DMS114 treated with DMSO at 0.1 percent for 48 hours (cell line): Measurements from ENCODE around the gene SPANXN4.

ENCODE experiments used
- DNase-seq: peaks from one replicate; lab custom pipeline; 2025; ENCODE audit not compliant: unreplicated experiment; lab: John Stamatoyannopoulos, UW

The SPANXN4 gene, protein sequence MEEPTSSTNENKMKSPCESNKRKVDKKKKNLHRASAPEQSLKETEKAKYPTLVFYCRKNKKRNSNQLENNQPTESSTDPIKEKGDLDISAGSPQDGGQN

DNA sequence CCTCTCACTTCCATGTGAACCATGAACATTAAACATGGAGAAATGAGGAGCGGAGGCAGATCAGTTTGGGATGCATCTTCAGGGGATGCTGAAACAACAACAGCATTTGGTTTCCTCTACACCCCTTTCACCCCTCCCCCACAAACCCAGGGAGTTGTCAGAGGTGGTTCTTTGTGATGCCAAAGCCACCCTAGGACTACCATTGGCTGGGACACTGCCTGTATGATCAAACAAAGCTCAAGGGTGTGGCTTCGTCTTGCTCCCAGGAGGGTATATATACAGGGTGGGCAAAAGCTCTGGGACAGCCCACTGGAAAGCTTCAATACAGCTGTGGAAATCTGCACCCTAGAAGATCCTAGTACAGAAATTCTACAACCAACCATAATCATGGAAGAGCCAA, at the start of gene SPANXN4:
TSS of gene SPANXN4 (plus strand) at position 301 of the 400 bp plus-strand sequence. CDS start at position 388, 87 bp downstream.
- DNase-seq = no peak

DNA sequence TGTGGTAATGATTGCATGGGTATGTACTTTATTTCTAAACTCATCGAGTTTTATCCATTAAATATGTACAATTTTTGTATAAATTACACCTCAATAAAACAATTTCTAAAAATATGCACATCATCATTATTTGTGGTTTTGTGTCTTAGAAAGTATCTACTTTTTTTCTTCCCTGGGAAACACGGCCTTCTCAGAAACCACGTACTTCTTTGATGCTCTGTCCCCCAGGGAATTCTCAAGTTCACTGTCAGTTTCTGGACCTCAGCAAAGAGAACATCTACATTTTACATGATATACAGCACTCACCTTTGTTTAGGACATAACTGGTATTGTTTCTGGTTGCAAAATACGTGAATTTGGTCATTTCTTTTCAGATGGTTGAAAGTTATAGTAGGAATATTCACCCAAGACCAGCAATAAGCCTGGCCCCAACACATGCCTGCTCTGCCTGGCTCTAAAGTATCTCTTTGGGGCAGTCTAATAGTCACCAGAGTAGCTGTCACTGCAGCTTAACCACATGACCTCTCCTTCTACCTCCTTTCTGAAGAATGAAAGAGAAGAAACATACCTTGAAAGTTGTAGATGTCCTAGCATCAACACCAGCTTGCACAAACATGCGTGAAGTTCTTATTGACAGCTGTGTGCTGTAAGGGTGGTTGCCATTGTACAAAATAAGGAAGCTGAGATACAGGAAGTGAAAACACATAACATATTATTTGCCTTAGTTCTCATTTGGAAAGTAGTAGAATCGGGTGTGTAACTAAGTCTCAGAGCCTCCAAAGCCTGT, 48.4 kb upstream of the SPANXN4 start:
- DNase-seq = no peak

DNA sequence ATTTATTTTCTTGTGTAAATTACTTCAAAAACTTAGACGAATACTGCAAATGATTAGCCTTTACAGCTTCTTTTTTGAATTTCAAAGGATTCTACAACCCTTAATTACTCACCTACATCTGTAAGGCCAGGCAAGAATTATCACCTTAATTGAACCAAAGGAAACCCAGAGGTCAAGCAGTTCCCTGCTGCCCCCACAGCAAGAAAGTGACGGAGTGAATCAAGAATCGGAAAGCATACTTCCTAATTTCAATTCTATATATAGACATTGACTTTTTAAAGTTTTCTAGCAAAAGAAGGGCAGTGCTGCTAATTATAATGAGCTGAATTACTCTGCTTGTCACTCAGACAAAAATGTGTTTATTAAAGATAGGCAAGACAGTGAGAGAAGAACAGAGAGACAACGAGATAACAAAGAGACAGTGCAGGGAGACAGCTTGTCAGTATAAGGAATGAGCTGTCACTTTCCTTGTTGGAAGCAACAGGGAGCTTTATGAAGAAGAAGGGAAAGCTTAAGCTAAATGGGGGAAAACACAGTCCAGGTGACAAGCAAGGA, 47.5 kb upstream of the SPANXN4 start:
- DNase-seq = no peak

DNA sequence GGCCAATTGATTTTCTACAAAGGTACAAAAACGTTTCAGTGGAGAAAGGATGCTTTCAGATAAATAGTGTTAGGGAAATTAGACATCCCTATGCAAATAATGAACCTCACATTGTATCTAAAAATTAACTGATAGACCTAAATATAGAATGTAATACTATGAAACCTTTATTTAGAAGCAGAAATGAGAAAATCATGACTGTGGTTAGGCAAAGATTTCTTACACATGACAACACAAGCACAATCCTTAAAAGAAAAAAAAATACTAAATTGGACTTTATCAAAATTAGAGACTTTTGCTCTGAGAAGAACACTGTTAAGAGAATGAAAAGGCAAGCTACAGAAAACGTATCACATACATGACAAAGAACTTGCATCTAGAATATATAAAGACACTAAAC, 43.0 kb upstream of the SPANXN4 start:
- no peak for DNase-seq

DNA sequence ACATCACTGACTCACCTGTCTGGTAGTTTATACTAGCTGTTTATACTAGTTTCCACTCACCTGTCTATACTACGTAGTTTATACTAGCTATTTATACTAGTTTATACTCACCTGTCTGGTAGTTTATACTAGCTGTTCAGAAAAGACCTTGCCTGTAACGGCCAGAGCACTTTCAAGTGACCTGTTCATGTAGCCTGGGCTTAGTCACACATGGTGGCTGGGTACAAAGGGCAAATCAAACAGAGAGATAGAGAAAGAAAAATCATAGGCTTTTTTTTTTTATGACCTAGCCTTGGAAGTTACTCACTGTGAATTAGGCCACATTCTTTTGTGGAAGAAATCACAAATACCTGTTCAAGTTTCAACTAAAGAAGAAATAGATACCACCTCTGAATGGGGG, 30.7 kb upstream of the SPANXN4 start:
- DNase-seq = no peak

DNA sequence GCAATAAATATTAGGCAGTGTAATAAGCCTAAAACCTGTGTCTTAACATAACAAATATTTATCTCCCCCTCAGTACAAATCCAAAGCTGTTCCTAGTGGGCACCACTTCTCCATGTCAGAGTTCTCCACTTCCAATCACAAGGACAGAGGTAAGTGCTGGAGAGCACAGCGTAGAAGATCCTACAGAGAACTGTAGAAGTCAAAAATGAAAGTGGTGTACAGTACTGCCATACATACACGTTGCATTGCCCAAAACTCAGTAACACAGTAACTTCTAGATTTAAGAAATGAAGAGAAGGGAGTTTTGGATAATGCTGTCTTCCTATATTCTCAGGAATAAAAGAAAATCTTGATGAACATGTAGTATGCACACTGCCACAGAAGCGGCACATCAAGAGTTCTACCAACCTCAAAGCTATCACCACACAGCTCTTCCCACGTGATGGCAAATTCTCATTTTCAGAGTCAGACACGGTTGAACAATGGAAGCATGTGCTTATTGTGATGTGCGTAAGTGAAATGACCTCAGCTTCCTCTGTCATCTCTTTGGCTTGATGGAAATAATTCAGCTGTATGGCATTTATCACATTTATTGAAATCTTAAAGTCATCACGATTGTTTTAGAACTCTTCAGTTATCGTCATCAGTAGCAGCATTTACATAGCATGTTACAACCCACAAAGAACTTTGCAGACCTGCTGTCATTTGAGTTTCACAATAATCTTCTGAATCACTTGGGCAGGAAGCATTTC, 27.1 kb upstream of the SPANXN4 start:
- no peak for DNase-seq

DNA sequence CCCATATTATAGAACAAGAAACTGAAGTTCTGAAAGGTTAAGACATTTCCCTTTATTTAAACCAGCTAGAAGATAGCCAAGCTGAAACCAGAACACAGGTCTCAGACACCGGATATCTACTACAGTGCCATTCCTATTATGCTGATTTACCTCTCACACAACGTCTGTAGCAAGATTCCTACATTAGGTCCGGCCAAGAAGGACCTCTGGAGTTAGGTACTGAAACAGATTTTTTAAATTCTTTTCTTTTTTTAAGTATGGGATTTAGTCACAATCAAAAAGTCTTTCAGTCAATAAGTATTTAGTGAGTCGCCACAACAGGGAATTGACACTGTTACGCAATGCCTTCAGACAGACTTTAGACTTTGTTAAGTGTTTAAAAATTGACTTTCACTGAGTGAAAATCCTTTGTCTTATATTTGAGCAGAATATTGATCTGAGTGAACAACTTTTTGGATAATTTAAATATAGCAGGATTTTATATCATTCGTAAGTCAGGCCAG, 26.5 kb upstream of the SPANXN4 start:
- DNase-seq = no peak

DNA sequence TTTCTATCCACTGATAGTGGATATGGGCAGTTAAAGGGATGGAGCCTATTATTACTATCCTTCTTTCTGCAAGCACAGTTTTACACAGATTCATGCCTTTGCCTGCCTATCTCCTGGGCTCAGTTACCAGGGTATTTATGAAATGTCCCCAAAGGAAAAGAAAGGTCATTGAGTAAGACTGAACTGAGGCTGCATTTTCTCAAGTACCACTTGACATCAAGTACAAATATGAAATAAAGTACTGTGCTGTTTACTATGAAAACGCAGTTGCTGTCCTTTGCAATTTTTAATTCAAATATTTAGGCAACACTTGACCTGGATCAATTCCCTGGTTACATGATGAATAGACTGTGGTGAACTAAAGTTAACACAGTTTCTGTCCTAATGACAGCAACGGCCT, 23.5 kb upstream of the SPANXN4 start:
- DNase-seq = no peak

DNA sequence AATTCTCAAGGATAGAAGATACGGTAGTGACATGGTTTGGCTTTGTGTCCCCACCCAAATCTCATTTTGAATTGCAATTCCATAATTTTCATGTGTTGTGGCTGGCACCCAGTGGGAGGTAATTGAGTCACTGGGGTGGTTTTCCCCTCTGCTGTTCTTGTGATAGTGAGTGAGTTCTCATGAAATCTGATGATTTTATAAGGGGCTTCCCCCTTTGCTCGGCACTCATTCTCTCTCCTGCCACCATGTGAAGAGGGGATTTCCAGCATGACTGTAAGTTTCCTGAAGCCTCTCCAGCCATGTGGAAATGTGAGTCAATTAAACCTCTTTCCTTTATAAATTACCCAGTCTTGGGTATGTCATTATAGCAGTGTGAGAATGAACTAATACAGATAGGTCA, 8.5 kb upstream of the SPANXN4 start:
- no peak for DNase-seq

DNA sequence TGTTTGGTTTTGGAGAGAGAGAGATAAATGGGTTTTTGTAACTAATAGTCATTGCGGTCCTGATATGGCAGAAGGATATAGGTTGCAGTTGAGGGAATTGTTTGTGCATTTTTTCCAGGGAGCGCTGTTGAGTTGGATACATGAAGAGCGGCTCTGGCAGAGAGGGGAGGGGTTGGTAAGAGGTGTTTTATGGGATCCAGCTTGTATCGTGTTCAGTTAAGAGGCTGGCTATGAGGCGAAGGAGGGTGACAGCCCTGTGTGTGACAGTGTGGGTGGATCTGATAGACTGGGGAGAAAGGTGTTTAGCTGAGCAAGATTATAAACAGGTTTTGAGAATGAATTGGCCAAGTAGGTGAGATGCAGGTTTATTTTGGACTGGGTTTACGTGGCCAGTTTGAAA, 1.5 kb downstream of the SPANXN4 start:
- no peak for DNase-seq

DNA sequence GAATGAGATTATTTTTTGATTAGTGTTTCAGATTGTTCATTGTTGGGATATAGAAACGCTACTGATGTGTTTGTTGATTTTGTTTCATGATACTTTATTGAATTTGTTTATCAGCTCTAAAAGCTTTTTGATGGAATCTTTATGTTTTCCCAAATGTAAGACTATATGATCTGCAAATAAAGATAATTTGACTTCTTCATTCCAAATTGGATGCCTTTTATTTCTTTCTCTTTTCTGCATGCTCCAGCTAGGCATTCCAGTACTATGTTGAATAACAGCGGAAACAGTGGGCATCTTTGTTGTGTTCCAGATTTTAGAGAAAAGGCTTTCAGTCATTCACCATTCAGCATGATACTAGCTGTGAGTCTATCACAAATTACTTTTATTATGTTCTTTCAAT, 21.8 kb downstream of the SPANXN4 start:
- DNase-seq = no peak

DNA sequence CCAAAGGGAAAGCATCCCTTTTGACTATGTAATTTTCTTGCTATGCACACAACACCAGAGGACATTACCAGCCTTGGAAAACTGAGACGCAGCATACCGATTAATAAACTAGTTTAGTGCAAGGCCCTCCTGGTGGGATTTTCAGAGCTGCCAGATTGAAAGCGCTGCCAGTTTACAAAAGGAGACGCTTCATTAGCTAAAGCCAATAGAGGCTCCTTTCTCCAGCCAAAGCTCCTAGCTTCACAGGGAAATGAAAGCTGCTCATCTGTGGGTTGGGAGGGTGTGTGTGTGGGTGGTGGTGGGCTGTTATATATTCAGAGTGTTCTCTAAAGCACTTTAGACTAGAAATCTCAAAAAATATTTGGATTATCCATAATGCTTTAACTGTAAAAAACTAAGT, 32.4 kb downstream of the SPANXN4 start:
- DNase-seq = no peak

DNA sequence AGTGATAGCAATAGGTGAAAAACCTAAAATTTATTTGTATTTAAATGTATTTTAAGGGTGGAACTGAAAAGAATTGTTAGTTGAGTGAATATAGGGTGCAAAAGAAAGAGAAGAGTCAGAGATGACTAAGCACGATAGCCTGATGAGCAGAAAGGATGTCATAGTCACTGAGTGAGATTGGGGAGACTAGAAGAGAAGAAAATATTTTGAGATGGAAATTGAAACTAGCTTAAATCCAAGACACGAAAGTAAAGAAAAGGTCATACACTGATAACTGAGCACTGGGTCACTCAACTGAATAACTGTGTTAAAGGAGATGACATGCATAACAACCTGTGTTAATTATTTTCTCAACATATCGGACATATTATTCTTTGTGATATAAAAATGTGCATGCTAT, 55.5 kb downstream of the SPANXN4 start:
- DNase-seq = no peak

DNA sequence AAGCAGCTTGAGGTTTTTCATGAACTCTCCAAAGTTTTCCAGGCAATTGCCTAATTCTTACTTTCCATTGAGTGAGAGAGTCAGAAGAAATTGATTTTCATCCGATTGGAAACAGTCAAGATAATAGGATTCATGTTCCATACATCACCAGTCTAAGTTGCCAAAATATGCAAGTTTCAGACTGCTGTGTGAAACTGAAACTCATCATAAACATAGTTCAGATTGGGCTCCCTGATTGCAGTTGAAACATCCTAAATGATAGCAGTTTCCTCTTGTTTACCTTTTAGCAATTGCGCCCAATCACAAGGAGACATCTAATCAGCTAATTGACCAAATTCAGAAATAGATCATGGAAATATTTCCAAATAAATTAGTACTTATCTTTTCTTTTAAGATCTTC, 56.8 kb downstream of the SPANXN4 start:
- no peak for DNase-seq
